ENCODE measurements around the gene PGBD4.

PGBD4 gene

DNA sequence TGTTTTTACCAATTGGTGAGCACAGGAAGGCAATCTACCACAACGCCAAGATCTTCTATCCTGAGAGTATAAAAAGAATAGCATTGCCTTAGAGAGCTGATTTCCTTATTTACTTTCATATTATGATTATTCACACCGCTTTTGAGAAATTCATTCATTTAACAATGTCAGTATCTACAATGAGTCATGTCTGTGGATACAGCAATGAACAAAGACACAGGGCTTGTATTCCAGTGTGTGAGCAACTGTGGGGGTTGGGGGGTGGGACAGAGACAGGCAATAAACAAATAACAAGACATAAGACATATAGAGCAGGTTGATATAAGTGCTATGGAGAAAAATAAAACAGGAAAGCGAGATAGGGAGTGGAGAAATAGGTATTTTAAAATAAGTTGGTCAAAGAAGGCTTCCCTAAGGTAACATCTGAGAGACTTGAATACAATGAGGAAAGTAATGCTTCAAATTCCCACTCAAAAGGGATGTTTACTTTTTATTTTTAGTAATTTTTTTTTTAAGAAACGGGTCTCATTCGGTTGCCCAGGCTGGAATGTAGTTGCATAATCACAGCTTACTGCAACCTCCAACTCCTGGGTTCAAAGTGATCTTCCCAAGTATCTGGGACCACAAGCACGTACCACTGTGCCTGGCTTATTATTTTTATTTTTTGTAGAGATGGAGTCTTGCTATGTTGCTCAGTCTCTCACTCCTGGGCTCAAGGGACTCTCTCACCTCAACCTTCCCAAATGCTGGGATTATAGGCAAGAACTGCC is 45.7 kb downstream of the PGBD4 start:
- Histone ChIP-seq H3K9ac (ENCODE audit: low read depth, low read length) (no peak overlapping the region), H3K36me3 (ENCODE audit: insufficient read depth, low read length) (peaks cover 50% of the 10 kb centered on the region)

GRCh38 chr15:34154725-34155204 is 52.9 kb downstream of the PGBD4 start:
- Histone ChIP-seq H3K9me3 (replicated peaks; ENCODE audit: low read length) (peaks cover 21% of the 10 kb centered on the region), H3K4me2 (ENCODE audit: low read length) (no peak overlapping the region), H3K9ac (ENCODE audit: low read depth, low read length) (no peak overlapping the region), H3K4me3 (ENCODE audit: low read length) (no peak overlapping the region), H3K36me3 (ENCODE audit: insufficient read depth, low read length) (peaks cover 71% of the 10 kb centered on the region), H3K4me1 (ENCODE audit: control insufficient read depth, insufficient read depth, low read length) (peaks cover 3% of the 10 kb centered on the region), H3K27me3 (ENCODE audit: control insufficient read depth, insufficient read depth, low read length) (no peaks in the 10 kb centered on the region)

More for the DNA sequence above, 45.7 kb downstream of the PGBD4 start:
- Histone ChIP-seq H3K4me3 (ENCODE audit: low read length) (no peak overlapping the region), H3K27me3 (ENCODE audit: control insufficient read depth, insufficient read depth, low read length) (no peaks in the 10 kb centered on the region), H3K4me2 (ENCODE audit: low read length) (no peak overlapping the region), H3K4me1 (ENCODE audit: control insufficient read depth, insufficient read depth, low read length) (no peaks in the 10 kb centered on the region), H3K9me3 (replicated peaks; ENCODE audit: low read length) (no peaks in the 10 kb centered on the region)

GRCh38 chr15:34155859-34156258 is 54.0 kb downstream of the PGBD4 start:
- Histone ChIP-seq H3K4me2 (ENCODE audit: low read length) (no peak overlapping the region), H3K4me3 (ENCODE audit: low read length) (no peak overlapping the region), H3K9ac (ENCODE audit: low read depth, low read length) (no peak overlapping the region), H3K4me1 (ENCODE audit: control insufficient read depth, insufficient read depth, low read length) (peaks cover 3% of the 10 kb centered on the region), H3K27me3 (ENCODE audit: control insufficient read depth, insufficient read depth, low read length) (no peaks in the 10 kb centered on the region), H3K36me3 (ENCODE audit: insufficient read depth, low read length) (peaks cover 71% of the 10 kb centered on the region), H3K9me3 (replicated peaks; ENCODE audit: low read length) (peaks cover 23% of the 10 kb centered on the region)
